ENCODE results near the gene MROH9.
A peak's percentile ranks its signal among the peaks of the same experiment; 100 is the strongest.

The MROH9 gene

DNA sequence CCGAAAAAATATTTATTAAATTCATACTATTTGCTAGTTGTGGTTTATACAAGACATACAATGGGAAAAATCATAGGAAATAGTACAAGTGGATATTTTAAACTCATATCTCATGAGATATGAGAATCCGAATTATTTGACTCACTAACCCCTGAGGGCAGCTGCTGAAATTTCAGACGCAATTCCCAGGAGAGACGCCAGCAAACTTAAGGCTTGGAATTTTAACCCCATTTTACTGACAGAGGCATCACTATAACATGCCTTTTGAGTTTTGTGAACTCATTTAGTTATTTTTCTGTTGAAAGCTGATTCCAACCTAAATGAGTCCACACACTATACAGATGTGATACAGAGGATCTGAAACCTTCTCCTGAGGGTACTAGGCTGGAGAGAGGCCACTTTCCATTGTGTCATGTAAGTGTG lies 5.9 kb upstream of the MROH9 start:
- TF ChIP-seq, protein P1, sequence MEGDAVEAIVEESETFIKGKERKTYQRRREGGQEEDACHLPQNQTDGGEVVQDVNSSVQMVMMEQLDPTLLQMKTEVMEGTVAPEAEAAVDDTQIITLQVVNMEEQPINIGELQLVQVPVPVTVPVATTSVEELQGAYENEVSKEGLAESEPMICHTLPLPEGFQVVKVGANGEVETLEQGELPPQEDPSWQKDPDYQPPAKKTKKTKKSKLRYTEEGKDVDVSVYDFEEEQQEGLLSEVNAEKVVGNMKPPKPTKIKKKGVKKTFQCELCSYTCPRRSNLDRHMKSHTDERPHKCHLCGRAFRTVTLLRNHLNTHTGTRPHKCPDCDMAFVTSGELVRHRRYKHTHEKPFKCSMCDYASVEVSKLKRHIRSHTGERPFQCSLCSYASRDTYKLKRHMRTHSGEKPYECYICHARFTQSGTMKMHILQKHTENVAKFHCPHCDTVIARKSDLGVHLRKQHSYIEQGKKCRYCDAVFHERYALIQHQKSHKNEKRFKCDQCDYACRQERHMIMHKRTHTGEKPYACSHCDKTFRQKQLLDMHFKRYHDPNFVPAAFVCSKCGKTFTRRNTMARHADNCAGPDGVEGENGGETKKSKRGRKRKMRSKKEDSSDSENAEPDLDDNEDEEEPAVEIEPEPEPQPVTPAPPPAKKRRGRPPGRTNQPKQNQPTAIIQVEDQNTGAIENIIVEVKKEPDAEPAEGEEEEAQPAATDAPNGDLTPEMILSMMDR (IDR thresholded peaks at IDR 0.05; ENCODE audit: insufficient read depth, low read length, poor library complexity, severe bottlenecking): no peak
- H3K4me3 ChIP-seq (replicated peaks; ENCODE audit: low read depth, low read length): no peak overlapping the region
- no peak for DNase-seq (ENCODE audit: extremely low read depth, insufficient read length)

DNA sequence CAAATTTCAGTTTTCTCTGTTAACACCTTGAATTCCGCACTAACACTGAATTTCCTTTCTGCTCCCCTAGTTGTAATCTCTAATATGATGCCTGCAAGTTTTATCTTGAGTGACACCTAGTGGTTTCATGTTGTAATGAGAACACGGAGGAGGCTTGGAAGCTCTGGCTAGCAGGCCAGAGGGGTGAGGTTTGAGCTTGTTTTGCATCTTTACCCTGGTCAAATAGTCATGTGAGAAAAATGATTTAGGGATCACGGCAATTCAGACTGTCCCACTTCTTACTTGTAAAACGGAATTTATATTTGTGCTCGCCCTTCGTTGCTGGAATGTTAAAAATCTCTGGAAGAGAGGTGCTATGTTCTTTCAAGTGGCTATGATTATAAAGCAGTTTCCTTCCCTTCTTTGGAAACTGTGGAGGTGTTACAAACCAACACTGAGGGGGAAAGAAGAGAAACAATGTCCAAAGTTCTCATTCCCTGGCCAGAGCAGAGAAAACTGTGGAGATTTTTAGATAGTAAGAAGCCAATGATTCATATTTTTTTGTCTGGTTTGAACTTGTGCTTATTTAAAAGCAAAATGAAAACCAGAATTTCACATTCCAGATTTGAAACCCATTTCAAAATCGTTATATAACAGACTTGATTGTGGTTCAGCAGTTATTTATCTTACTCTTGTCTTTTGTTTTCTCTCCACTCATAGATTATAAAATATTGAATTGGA lies 5.3 kb upstream of the MROH9 start:
- peak; percentile 6 for DNase-seq (ENCODE audit: extremely low read depth, insufficient read length)
- H3K4me3 ChIP-seq (replicated peaks; ENCODE audit: low read depth, low read length): no peak overlapping the region
- TF ChIP-seq, protein P1 (IDR thresholded peaks at IDR 0.05; ENCODE audit: insufficient read depth, low read length, poor library complexity, severe bottlenecking): peak; percentile 58
- H3K36me3 ChIP-seq (ENCODE audit: control insufficient read depth, insufficient read depth, low read length): no peaks in the 10 kb centered on the region
- H3K27me3 ChIP-seq (replicated peaks; ENCODE audit: control insufficient read depth, insufficient read depth, low read length): no peaks in the 10 kb centered on the region

More for the DNA sequence above, 5.9 kb upstream of the MROH9 start:
- no peaks in the 10 kb centered on the region for H3K27me3 ChIP-seq (replicated peaks; ENCODE audit: control insufficient read depth, insufficient read depth, low read length)
- no peaks in the 10 kb centered on the region for H3K36me3 ChIP-seq (ENCODE audit: control insufficient read depth, insufficient read depth, low read length)

DNA sequence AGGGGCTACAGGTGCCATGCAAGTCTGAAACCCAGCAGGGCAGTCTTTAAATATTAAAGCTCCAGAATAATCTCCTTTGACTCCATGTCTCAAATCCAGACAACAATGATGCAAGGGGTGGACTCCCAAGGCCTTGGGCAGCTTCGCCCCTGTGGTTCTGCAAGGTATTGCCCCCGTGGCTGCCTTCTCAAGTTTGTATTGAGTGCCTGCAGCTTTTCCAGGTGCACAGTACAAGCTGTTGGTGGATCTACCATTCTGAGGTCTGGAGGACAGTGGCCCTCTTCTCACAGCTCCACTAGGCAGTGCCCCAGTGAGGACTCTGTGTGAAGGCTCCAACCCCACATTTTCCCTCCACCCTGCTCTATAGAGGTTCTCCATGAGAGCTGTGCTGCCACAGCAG lies 3.7 kb upstream of the MROH9 start:
- Histone ChIP-seq H3K4me3 (replicated peaks; ENCODE audit: low read depth, low read length) (no peak overlapping the region), H3K27me3 (replicated peaks; ENCODE audit: control insufficient read depth, insufficient read depth, low read length) (no peaks in the 10 kb centered on the region), H3K36me3 (ENCODE audit: control insufficient read depth, insufficient read depth, low read length) (no peaks in the 10 kb centered on the region)
- TF ChIP-seq, protein P1 (IDR thresholded peaks at IDR 0.05; ENCODE audit: insufficient read depth, low read length, poor library complexity, severe bottlenecking): no peak
- no peak for DNase-seq (ENCODE audit: extremely low read depth, insufficient read length)

DNA sequence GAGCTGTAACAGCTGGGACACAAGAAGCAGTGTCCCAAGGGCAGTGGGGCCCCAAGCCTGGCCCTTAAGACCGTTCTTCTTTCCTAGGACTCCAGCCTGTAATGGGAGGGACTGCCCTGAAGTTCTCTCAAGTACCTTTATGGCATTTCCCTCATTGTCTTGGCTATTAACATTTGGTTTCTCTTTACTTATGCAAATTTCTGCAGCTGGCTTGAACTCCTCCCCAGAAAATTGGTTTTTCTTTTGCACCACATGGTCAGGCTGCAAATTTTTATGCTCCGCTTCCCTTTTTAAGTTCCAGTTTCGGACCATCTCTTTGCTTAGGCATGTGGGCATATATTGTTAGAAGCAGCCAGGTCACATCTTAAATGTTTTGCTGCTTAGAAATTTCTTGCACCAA lies 3.1 kb upstream of the MROH9 start:
- Histone ChIP-seq H3K27me3 (replicated peaks; ENCODE audit: control insufficient read depth, insufficient read depth, low read length) (no peaks in the 10 kb centered on the region), H3K36me3 (ENCODE audit: control insufficient read depth, insufficient read depth, low read length) (no peaks in the 10 kb centered on the region), H3K4me3 (replicated peaks; ENCODE audit: low read depth, low read length) (no peak overlapping the region)
- DNase-seq (ENCODE audit: extremely low read depth, insufficient read length): peak; percentile 26
- TF ChIP-seq, protein P1 (IDR thresholded peaks at IDR 0.05; ENCODE audit: insufficient read depth, low read length, poor library complexity, severe bottlenecking): no peak

DNA sequence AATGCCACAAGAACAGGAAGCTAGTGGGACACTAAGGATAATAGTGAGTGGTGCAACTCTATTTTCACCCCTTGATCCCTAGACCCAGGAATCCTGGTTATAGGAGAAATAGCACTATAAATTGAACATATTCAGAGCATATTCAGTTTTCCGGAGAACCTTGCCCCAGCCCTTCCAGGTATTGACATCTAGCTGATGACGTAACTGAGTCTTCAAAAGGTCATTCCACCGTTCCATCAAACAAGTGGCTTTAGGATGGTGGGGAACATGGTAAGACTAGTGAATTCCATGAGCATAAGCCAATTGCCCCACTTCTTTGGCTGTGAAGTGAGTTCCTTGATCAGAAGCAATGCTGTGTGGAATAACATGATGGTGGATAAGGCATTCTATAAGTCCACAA lies 2.9 kb downstream of the MROH9 start:
- Histone ChIP-seq H3K36me3 (ENCODE audit: control insufficient read depth, insufficient read depth, low read length) (no peaks in the 10 kb centered on the region), H3K27me3 (replicated peaks; ENCODE audit: control insufficient read depth, insufficient read depth, low read length) (0 out of 2 replicates have a peak, but pooled peaks cover 1% of the 10 kb centered on the region), H3K4me3 (replicated peaks; ENCODE audit: low read depth, low read length) (no peak overlapping the region)
- TF ChIP-seq, protein P1 (IDR thresholded peaks at IDR 0.05; ENCODE audit: insufficient read depth, low read length, poor library complexity, severe bottlenecking): no peak
- no peak for DNase-seq (ENCODE audit: extremely low read depth, insufficient read length)
